Liver (tissue), 9 donors: ENCODE measurements around the gene PRSS56. TPM values are rescaled to one million over a fixed set of nuclear protein-coding genes. Genes with fewer than 3 reads are reported as not detected.

ENCODE experiments used
- DNase-seq: peaks from one replicate; pipeline ENCODE4 v3.0.0-alpha.2; 2017; ENCODE audit warnings: low spot score
- H3K27ac ChIP-seq, 2 donors: one replicate each; pipeline ENCODE4 v1.7.0; 2013; ENCODE audit warnings: inconsistent platforms in 2 of 2, low read length in 2 of 2, control low read depth in 1 of 2, low read depth in 1 of 2, mild to moderate bottlenecking in 1 of 2
- H3K27me3 ChIP-seq, 4 donors: one replicate each; pipeline versions ENCODE4 v1.6.1 to v1.7.0; 2013; ENCODE audit warnings: low read length in 3 of 4, inconsistent platforms in 1 of 4, mild to moderate bottlenecking in 1 of 4, moderate library complexity in 1 of 4; ENCODE audit not compliant: control insufficient read depth in 4 of 4, insufficient read depth in 4 of 4
- H3K36me3 ChIP-seq, 4 donors: one replicate each; pipeline versions ENCODE4 v1.6.1 to v1.7.0; 2013; ENCODE audit warnings: low read length in 3 of 4, mild to moderate bottlenecking in 3 of 4, low read depth in 1 of 4, moderate library complexity in 1 of 4; ENCODE audit not compliant: control insufficient read depth in 4 of 4, insufficient read depth in 3 of 4
- H3K4me1 ChIP-seq, 4 donors: one replicate each; pipeline versions ENCODE4 v1.6.1 to v1.7.0; 2013; ENCODE audit warnings: low read length in 3 of 4, mild to moderate bottlenecking in 3 of 4, moderate library complexity in 1 of 4; ENCODE audit not compliant: control insufficient read depth in 4 of 4, insufficient read depth in 4 of 4
- H3K4me3 ChIP-seq, 3 donors: one replicate each; pipeline versions ENCODE4 v1.6.1 to v1.7.0; 2013; ENCODE audit warnings: low read length in 3 of 3, control low read depth in 1 of 3, low read depth in 1 of 3, mild to moderate bottlenecking in 1 of 3
- H3K9ac ChIP-seq, 2 donors: one replicate each; pipeline ENCODE4 v1.7.0; 2013; ENCODE audit warnings: low read length in 2 of 2, mild to moderate bottlenecking in 2 of 2, moderate library complexity in 2 of 2, control low read depth in 1 of 2, low read depth in 1 of 2
- H3K9me3 ChIP-seq, 4 donors: one replicate each; pipeline versions ENCODE4 v1.6.1 to v1.7.0; 2013; ENCODE audit warnings: low read length in 3 of 4; ENCODE audit not compliant: control insufficient read depth in 4 of 4
- EGR1 ChIP-seq, 2 donors: IDR thresholded peaks; 2 replicates each; pipeline ENCODE4 v1.6.1; 2016 to 2018; ENCODE audit warnings: antibody characterized with exemption in 2 of 2, low read depth in 2 of 2
- FOXA1 ChIP-seq: IDR thresholded peaks from 2 replicates; pipeline ENCODE4 v1.6.1; 2016; ENCODE audit warnings: antibody characterized with exemption
- GABPA ChIP-seq, 2 donors: IDR thresholded peaks in 1 of 2; conservative IDR thresholded peaks in 1 of 2; 2 replicates each; pipeline ENCODE4 v1.6.1; 2016; ENCODE audit warnings: antibody characterized with exemption in 2 of 2, mild to moderate bottlenecking in 1 of 2, moderate library complexity in 1 of 2
- HNF4A ChIP-seq, 2 donors: conservative IDR thresholded peaks; 2 replicates each; pipeline ENCODE4 v1.6.1; 2016; ENCODE audit warnings: antibody characterized with exemption in 2 of 2, mild to moderate bottlenecking in 2 of 2
- HNF4G ChIP-seq: IDR thresholded peaks from 2 replicates; pipeline ENCODE4 v1.6.1; 2016; ENCODE audit warnings: antibody characterized with exemption
- JUND ChIP-seq, 2 donors: IDR thresholded peaks; 2 replicates each; pipeline ENCODE4 v1.6.1; 2016; ENCODE audit warnings: antibody characterized with exemption in 2 of 2
- NR2F2 ChIP-seq: IDR thresholded peaks from 2 replicates; pipeline ENCODE4 v1.6.1; 2016; ENCODE audit warnings: antibody characterized with exemption
- RAD21 ChIP-seq, 2 donors: IDR thresholded peaks; 2 replicates each; pipeline ENCODE4 v1.6.1; 2016; ENCODE audit warnings: antibody characterized with exemption in 2 of 2, mild to moderate bottlenecking in 2 of 2
- RXRA ChIP-seq, 2 donors: IDR thresholded peaks; 2 replicates each; pipeline ENCODE4 v1.6.1; 2017 to 2018; ENCODE audit warnings: antibody characterized with exemption in 2 of 2, mild to moderate bottlenecking in 1 of 2
- SP1 ChIP-seq: IDR thresholded peaks from 2 replicates; pipeline ENCODE4 v1.6.1; 2018; ENCODE audit warnings: antibody characterized with exemption, mild to moderate bottlenecking
- TAF1 ChIP-seq: conservative IDR thresholded peaks from 2 replicates; pipeline ENCODE4 v1.6.1; 2016; ENCODE audit warnings: antibody characterized with exemption, mild to moderate bottlenecking
- YY1 ChIP-seq: IDR thresholded peaks from 2 replicates; pipeline ENCODE4 v1.6.1; 2016; ENCODE audit warnings: antibody characterized with exemption, mild to moderate bottlenecking
- WGBS: extraction: QIAGEN DNeasy Blood & Tissue Kit; methylation state at CpG from one replicate; pipeline ENCODE4 v1.1.7; 2013; 5-methylcytosine and 5-hydroxymethylcytosine counted together
- polyA plus RNA-seq, 2 donors: library from polyadenylated mRNA; stranded (reverse) in 1 of 2; unstranded in 1 of 2; fragments of 200-250 nt in 1 of 2; fragments of >200 nt in 1 of 2; fragmentation: Nextera tagmentation in 1 of 2; extraction: Ambion mirVana in 1 of 2; gene quantifications; one replicate each; pipeline versions ENCODE4 v1.2.1 to v1.2.3, GENCODE V29; 2013 to 2015
- total RNA-seq, 2 donors: library from RNA; depleted of rRNA; stranded (reverse); fragments of >200 nt; gene quantifications; one replicate each; pipeline ENCODE4 v1.2.3, GENCODE V29; 2014
- TF ChIP-seq, protein P1 (sequence below): IDR thresholded peaks from 2 replicates; pipeline ENCODE4 v1.6.1; 2016; ENCODE audit warnings: antibody characterized with exemption
- TF ChIP-seq, protein P2 (sequence below): IDR thresholded peaks from 2 replicates; pipeline ENCODE4 v1.6.1; 2016; ENCODE audit warnings: antibody characterized with exemption
- TF ChIP-seq, protein P3 (sequence below): IDR thresholded peaks from 2 replicates; pipeline ENCODE4 v1.6.1; 2016; ENCODE audit warnings: antibody characterized with exemption, mild to moderate bottlenecking
- TF ChIP-seq, protein P4 (sequence below): fragments of 150-350 bp; IDR thresholded peaks from 2 replicates; pipeline ENCODE4 v1.5.1; 2017; ENCODE audit warnings: improper control_type of control experiment, low read depth, low read length; ENCODE audit not compliant: missing input control
- donor health status: healthy.
- donor health status: healthy.
- donor health status: healthy.
- donor health status: healthy.
- donor health status: healthy.

Gene PRSS56
- total and polyA plus RNA-seq, 4 donors, result 0.02 TPM; not detected in 3

DNA sequence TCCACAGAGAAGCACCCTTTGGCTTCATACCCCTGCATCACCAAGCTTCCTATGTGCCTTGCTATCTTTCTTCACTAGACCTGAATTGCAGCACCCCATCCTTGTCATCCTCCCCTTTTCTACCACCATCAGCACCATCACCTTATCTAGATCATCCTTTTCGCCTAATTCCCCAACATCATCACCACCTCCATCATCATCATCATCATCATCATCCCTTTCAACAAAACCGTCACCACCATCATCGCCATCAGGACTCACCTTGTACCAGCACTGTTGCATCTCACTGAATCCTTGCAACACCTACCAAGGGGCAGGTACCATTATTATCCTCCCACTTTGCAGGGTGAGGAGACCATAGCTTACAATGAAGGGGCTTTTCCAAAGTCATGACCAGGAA, 21.7 kb upstream of the PRSS56 start:
- no peak for DNase-seq
- Histone ChIP-seq H3K9me3 (no peaks in the 10 kb centered on the region), H3K27me3 (no peaks in the 10 kb centered on the region), H3K9ac (no peak overlapping the region), H3K4me3 (no peak overlapping the region), H3K4me1 (peaks cover 2 to 9% (median 4%) of the 10 kb centered on the region in 4 donors), H3K36me3 (no peaks in the 10 kb centered on the region), H3K27ac (no peak overlapping the region)
- TF ChIP-seq GABPA (IDR thresholded peaks at IDR 0.05 in 1 of 2, conservative IDR thresholded peaks at IDR 0.05 in 1 of 2) (no peak), JUND (IDR thresholded peaks at IDR 0.05) (no peak), YY1 (no peak), EGR1 (IDR thresholded peaks at IDR 0.05; ENCODE audit: low read depth in 2 of 2) (no peak), RXRA (IDR thresholded peaks at IDR 0.05) (no peak), HNF4A (conservative IDR thresholded peaks at IDR 0.05) (no peak), SP1 (no peak), RAD21 (IDR thresholded peaks at IDR 0.05) (no peak), HNF4G (no peak), FOXA1 (no peak)
- TF ChIP-seq, protein P1, sequence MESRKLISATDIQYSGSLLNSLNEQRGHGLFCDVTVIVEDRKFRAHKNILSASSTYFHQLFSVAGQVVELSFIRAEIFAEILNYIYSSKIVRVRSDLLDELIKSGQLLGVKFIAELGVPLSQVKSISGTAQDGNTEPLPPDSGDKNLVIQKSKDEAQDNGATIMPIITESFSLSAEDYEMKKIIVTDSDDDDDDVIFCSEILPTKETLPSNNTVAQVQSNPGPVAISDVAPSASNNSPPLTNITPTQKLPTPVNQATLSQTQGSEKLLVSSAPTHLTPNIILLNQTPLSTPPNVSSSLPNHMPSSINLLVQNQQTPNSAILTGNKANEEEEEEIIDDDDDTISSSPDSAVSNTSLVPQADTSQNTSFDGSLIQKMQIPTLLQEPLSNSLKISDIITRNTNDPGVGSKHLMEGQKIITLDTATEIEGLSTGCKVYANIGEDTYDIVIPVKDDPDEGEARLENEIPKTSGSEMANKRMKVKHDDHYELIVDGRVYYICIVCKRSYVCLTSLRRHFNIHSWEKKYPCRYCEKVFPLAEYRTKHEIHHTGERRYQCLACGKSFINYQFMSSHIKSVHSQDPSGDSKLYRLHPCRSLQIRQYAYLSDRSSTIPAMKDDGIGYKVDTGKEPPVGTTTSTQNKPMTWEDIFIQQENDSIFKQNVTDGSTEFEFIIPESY, result no peak
- TF ChIP-seq, protein P2, sequence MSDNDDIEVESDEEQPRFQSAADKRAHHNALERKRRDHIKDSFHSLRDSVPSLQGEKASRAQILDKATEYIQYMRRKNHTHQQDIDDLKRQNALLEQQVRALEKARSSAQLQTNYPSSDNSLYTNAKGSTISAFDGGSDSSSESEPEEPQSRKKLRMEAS, result no peak
- TF ChIP-seq, protein P3, sequence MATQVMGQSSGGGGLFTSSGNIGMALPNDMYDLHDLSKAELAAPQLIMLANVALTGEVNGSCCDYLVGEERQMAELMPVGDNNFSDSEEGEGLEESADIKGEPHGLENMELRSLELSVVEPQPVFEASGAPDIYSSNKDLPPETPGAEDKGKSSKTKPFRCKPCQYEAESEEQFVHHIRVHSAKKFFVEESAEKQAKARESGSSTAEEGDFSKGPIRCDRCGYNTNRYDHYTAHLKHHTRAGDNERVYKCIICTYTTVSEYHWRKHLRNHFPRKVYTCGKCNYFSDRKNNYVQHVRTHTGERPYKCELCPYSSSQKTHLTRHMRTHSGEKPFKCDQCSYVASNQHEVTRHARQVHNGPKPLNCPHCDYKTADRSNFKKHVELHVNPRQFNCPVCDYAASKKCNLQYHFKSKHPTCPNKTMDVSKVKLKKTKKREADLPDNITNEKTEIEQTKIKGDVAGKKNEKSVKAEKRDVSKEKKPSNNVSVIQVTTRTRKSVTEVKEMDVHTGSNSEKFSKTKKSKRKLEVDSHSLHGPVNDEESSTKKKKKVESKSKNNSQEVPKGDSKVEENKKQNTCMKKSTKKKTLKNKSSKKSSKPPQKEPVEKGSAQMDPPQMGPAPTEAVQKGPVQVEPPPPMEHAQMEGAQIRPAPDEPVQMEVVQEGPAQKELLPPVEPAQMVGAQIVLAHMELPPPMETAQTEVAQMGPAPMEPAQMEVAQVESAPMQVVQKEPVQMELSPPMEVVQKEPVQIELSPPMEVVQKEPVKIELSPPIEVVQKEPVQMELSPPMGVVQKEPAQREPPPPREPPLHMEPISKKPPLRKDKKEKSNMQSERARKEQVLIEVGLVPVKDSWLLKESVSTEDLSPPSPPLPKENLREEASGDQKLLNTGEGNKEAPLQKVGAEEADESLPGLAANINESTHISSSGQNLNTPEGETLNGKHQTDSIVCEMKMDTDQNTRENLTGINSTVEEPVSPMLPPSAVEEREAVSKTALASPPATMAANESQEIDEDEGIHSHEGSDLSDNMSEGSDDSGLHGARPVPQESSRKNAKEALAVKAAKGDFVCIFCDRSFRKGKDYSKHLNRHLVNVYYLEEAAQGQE, result no peak
- TF ChIP-seq, protein P4, sequence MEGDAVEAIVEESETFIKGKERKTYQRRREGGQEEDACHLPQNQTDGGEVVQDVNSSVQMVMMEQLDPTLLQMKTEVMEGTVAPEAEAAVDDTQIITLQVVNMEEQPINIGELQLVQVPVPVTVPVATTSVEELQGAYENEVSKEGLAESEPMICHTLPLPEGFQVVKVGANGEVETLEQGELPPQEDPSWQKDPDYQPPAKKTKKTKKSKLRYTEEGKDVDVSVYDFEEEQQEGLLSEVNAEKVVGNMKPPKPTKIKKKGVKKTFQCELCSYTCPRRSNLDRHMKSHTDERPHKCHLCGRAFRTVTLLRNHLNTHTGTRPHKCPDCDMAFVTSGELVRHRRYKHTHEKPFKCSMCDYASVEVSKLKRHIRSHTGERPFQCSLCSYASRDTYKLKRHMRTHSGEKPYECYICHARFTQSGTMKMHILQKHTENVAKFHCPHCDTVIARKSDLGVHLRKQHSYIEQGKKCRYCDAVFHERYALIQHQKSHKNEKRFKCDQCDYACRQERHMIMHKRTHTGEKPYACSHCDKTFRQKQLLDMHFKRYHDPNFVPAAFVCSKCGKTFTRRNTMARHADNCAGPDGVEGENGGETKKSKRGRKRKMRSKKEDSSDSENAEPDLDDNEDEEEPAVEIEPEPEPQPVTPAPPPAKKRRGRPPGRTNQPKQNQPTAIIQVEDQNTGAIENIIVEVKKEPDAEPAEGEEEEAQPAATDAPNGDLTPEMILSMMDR, result no peak
- 91% methylated on average over 3 of the region's 3 CpGs for WGBS

DNA sequence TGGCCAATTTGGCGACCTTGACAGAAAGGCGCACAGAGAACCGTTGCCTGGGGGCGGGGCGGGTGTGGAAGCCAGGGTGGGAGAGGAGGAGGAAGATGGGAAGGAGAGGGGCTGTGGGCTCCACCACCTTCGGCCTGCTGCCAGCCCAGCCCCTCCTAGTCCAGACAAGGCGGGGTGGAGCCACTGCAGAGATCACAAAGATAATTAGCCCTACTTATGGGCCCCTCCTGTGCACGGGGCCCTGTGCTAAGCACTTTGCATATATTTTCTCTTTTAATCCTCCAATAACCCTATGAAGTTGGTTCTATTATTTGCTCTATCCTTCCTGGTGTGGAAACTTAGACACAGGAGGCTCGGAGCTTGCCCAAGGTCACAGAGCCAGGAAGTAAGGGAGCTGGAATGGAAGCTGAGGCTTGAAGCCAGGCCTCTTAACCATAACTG, 18.8 kb upstream of the PRSS56 start:
- no peak for DNase-seq
- Histone ChIP-seq H3K9ac (no peak overlapping the region), H3K36me3 (no peaks in the 10 kb centered on the region), H3K27ac (no peak overlapping the region), H3K27me3 (no peaks in the 10 kb centered on the region), H3K9me3 (no peaks in the 10 kb centered on the region), H3K4me1 (peaks cover 2 to 9% (median 5%) of the 10 kb centered on the region in 4 donors), H3K4me3 (no peak overlapping the region)
- TF ChIP-seq NR2F2 (no peak), RXRA (IDR thresholded peaks at IDR 0.05) (no peak), TAF1 (no peak)
- TF ChIP-seq, protein P4, result no peak
- TF ChIP-seq, protein P1, result no peak
- 85% methylated on average over 9 of the region's 9 CpGs for WGBS
